HCT116 (cell line): ENCODE results near the gene CASP9. TPM values are rescaled to one million over a fixed set of nuclear protein-coding genes. Genes with fewer than 3 reads are reported as not detected.

Experiments used
- ATAC-seq: fragments of 200-7000 bp; cut with Tn5 transposase; 2 replicates; pipeline ENCODE4 v1.9.1; 2020; ENCODE audit warnings: mild to moderate bottlenecking, moderate library complexity
- BruUV-seq: library from RNA; stranded (reverse); fragments of 400-500 nt; replicated peaks from 2 replicates; lab custom pipeline; 2021; lab: Mats Ljungman, UMichigan
- CTCF ChIA-PET: fragments of 300-600 bp; sonication (Branson Sonifier 250); formaldehyde crosslinking; loops from one replicate; lab custom pipeline; 2021; ENCODE audit warnings: antibody characterized with exemption; lab: Charles Lee
- POLR2A ChIA-PET: fragments of 300-600, 350-600 bp; sonication (Branson Sonifier 250); formaldehyde crosslinking; loops from one replicate; lab custom pipeline; 2021; ENCODE audit warnings: antibody characterized with exemption; lab: Charles Lee
- RAD21 ChIA-PET, 2 experiments: fragments of 300-600 bp; sonication (Branson Sonifier 250); formaldehyde crosslinking; loops; one replicate each; lab custom pipeline; 2023; ENCODE audit warnings: low total read pairs in 2 of 2; ENCODE audit not compliant: uncharacterized antibody in 2 of 2, unreplicated experiment in 2 of 2, low non-redundant PET in 1 of 2; lab: Charles Lee
- DNase-seq: peaks from one replicate; pipeline ENCODE4 v3.0.0-alpha.2; 2010; ENCODE audit warnings: low read depth, low spot score
- H2AFZ ChIP-seq: fragments of 200-600 bp; shearing (Covaris generic), sonication (generic); 2 replicates; pipeline ENCODE4 v1.6.1; 2017; ENCODE audit warnings: low read depth, mixed run types, mixed read lengths, antibody characterized with exemption, low read length; ENCODE audit not compliant: poor library complexity, severe bottlenecking
- H3K27ac ChIP-seq: 2 replicates; pipeline ENCODE4 v1.5.1; 2012; ENCODE audit warnings: low read depth, low read length
- H3K27me3 ChIP-seq: fragments of 200-600 bp; sonication (generic); 2 replicates; pipeline ENCODE4 v1.6.1; 2016; ENCODE audit warnings: mixed run types, low read length, mixed read lengths; ENCODE audit not compliant: insufficient read depth
- H3K36me3 ChIP-seq, 2 experiments: fragments of 200-500 bp in 1 of 2; fragments of 200-600 bp in 1 of 2; sonication (Bioruptor generic) in 1 of 2; sonication (generic) in 1 of 2; 2 replicates each; pipeline versions ENCODE4 v1.5.1 to v1.6.1; 2014 to 2016; ENCODE audit warnings: low read length in 2 of 2, inconsistent platforms in 1 of 2, mixed read lengths in 1 of 2, mixed run types in 1 of 2; ENCODE audit not compliant: insufficient read depth in 2 of 2, control insufficient read depth in 1 of 2
- H3K4me1 ChIP-seq, 2 experiments: fragments of 200-600 bp in 1 of 2; sonication (generic) in 1 of 2; 2 replicates each; pipeline versions ENCODE4 v1.5.1 to v1.6.1; 2012 to 2017; ENCODE audit warnings: low read length in 2 of 2, inconsistent platforms in 1 of 2, mild to moderate bottlenecking in 1 of 2, mixed read lengths in 1 of 2, mixed run types in 1 of 2, moderate library complexity in 1 of 2; ENCODE audit not compliant: insufficient read depth in 2 of 2, control insufficient read depth in 1 of 2
- H3K4me2 ChIP-seq: fragments of 200-600 bp; sonication (generic); 2 replicates; pipeline ENCODE4 v1.6.1; 2017; ENCODE audit warnings: mixed run types, low read length, mixed read lengths
- H3K4me3 ChIP-seq, 2 experiments: fragments of 200-600 bp in 1 of 2; sonication (generic) in 1 of 2; replicated peaks in 1 of 2; 2 replicates each; pipeline ENCODE4 v1.5.1; 2011 to 2016; ENCODE audit warnings: low read length in 2 of 2, control low read depth in 1 of 2, low read depth in 1 of 2, mild to moderate bottlenecking in 1 of 2, mixed read lengths in 1 of 2, mixed run types in 1 of 2
- H3K79me2 ChIP-seq: fragments of 200-600 bp; sonication (generic); 2 replicates; pipeline ENCODE4 v1.6.1; 2017; ENCODE audit warnings: mild to moderate bottlenecking, mixed run types, low read length, moderate library complexity, mixed read lengths; ENCODE audit not compliant: insufficient read depth
- H3K9ac ChIP-seq: fragments of 200-600 bp; sonication (generic); 2 replicates; pipeline ENCODE4 v1.6.1; 2016; ENCODE audit warnings: low read length, mixed read lengths
- H3K9me2 ChIP-seq: fragments of 200-600 bp; sonication (generic), shearing (Covaris generic); 2 replicates; pipeline ENCODE4 v1.6.1; 2017; ENCODE audit warnings: mixed run types, mild to moderate bottlenecking, moderate library complexity; ENCODE audit not compliant: insufficient read depth
- H3K9me3 ChIP-seq, 2 experiments: fragments of 200-500 bp in 1 of 2; fragments of 200-600 bp in 1 of 2; sonication (Bioruptor generic) in 1 of 2; sonication (generic) in 1 of 2; 2 replicates each; pipeline ENCODE4 v1.6.1; 2014 to 2017; ENCODE audit warnings: low read length in 2 of 2, mixed read lengths in 2 of 2, inconsistent platforms in 1 of 2, low read depth in 1 of 2, mild to moderate bottlenecking in 1 of 2, mixed run types in 1 of 2, moderate library complexity in 1 of 2; ENCODE audit not compliant: control insufficient read depth in 1 of 2, insufficient read depth in 1 of 2
- H4K20me1 ChIP-seq: fragments of 200-600 bp; sonication (generic), shearing (Covaris generic); 2 replicates; pipeline ENCODE4 v1.6.1; 2017; ENCODE audit warnings: mixed run types, mild to moderate bottlenecking, moderate library complexity; ENCODE audit not compliant: insufficient read depth
- ATF3 ChIP-seq: IDR thresholded peaks from 2 replicates; pipeline ENCODE4 v1.6.1; 2012
- CTCF ChIP-seq, 3 experiments: fragments of 200-600 bp in 1 of 3; sonication (generic) in 1 of 3; IDR thresholded peaks in 2 of 3; conservative IDR thresholded peaks in 1 of 3; 2 replicates each; pipeline ENCODE4 v1.5.1; 2012 to 2017; ENCODE audit warnings: low read depth in 2 of 3, low read length in 2 of 3, antibody characterized with exemption in 1 of 3, borderline replicate concordance in 1 of 3, control low read depth in 1 of 3, mild to moderate bottlenecking in 1 of 3, mixed read lengths in 1 of 3, mixed run types in 1 of 3, moderate library complexity in 1 of 3; ENCODE audit not compliant: insufficient read depth in 1 of 3
- EGR1 ChIP-seq: IDR thresholded peaks from 2 replicates; pipeline ENCODE4 v1.6.1; 2012; ENCODE audit warnings: low read depth
- ELF1 ChIP-seq: IDR thresholded peaks from 2 replicates; pipeline ENCODE4 v1.6.1; 2012; ENCODE audit warnings: low read depth, borderline replicate concordance
- EZH2phosphoT487 ChIP-seq: fragments of 200-600 bp; IDR thresholded peaks from 2 replicates; pipeline ENCODE4 v1.6.1; 2018; ENCODE audit warnings: antibody characterized with exemption, borderline replicate concordance
- FOSL1 ChIP-seq: IDR thresholded peaks from 2 replicates; pipeline ENCODE4 v1.6.1; 2012; ENCODE audit warnings: low read depth
- JUND ChIP-seq: IDR thresholded peaks from 2 replicates; pipeline ENCODE4 v1.6.1; 2012
- MAX ChIP-seq: IDR thresholded peaks from 2 replicates; pipeline ENCODE4 v1.6.1; 2012
- RAD21 ChIP-seq: IDR thresholded peaks from 2 replicates; pipeline ENCODE4 v1.6.1; 2012; ENCODE audit warnings: low read depth, mild to moderate bottlenecking
- REST ChIP-seq: IDR thresholded peaks from 2 replicates; pipeline ENCODE4 v1.6.1; 2012; ENCODE audit warnings: low read depth
- SP1 ChIP-seq: IDR thresholded peaks from 2 replicates; pipeline ENCODE4 v1.6.1; 2012; ENCODE audit warnings: low read depth
- SRF ChIP-seq: IDR thresholded peaks from 2 replicates; pipeline ENCODE4 v1.6.1; 2012; ENCODE audit warnings: low read depth
- TCF7L2 ChIP-seq: IDR thresholded peaks from 2 replicates; pipeline ENCODE4 v1.7.0; 2011; ENCODE audit warnings: borderline replicate concordance, inconsistent platforms; ENCODE audit not compliant: insufficient read depth, insufficient read length; ENCODE audit errors: extremely low read depth
- YY1 ChIP-seq: IDR thresholded peaks from 2 replicates; pipeline ENCODE4 v1.6.1; 2011; ENCODE audit warnings: low read length, low read depth, moderate library complexity, mild to moderate bottlenecking; ENCODE audit not compliant: insufficient replicate concordance; ENCODE audit errors: extremely low read depth
- ZBTB33 ChIP-seq: IDR thresholded peaks from 2 replicates; pipeline ENCODE4 v1.6.1; 2011; ENCODE audit warnings: mild to moderate bottlenecking, low read length, moderate library complexity; ENCODE audit not compliant: insufficient replicate concordance; ENCODE audit errors: extremely low read depth
- ZFX ChIP-seq: fragments of 450-650 bp; IDR thresholded peaks from 2 replicates; pipeline ENCODE4 v1.6.1; 2017
- ZNF274 ChIP-seq: fragments of 200-500 bp; sonication (Bioruptor generic); IDR thresholded peaks from 2 replicates; pipeline ENCODE4 v1.6.1; 2014; ENCODE audit warnings: mild to moderate bottlenecking, low read depth, low read length, inconsistent platforms
- intact Hi-C: fragments of 100-400 bp; cut with micrococcal nuclease; formaldehyde crosslinking; loops from 2 replicates; pipeline ENCODE4 v1.10.0; 2022
- total RNA-seq: library from RNA; stranded (reverse); gene quantifications from one replicate; pipeline ENCODE4 v1.2.1, GENCODE V29; 2021; ENCODE audit not compliant: unreplicated experiment

Gene CASP9
- total RNA-seq, 1 experiment from 2014 or later, result 10.6 TPM

GRCh38 chr1:15523104-15524020 lies 653 bp downstream of the CASP9 start:
- POLR2A ChIA-PET, result no interaction called here
- Histone ChIP-seq H3K79me2 (peaks cover 14% of the 10 kb centered on the region), H3K4me3 (peak overlapping the region; percentile 75 to 80), H3K4me1 (peaks cover 10 to 31% of the 10 kb centered on the region in 2 experiments), H3K9me3 (no peaks in the 10 kb centered on the region), H4K20me1 (no peaks in the 10 kb centered on the region), H3K36me3 (no peaks in the 10 kb centered on the region), H2AFZ (no peak overlapping the region), H3K27me3 (no peaks in the 10 kb centered on the region), H3K27ac (peak overlapping the region; percentile 40), H3K4me2 (peak overlapping the region; percentile 81), H3K9ac (peak overlapping the region; percentile 79), H3K9me2 (no peaks in the 10 kb centered on the region)
- TF ChIP-seq REST, result no peak
- no peak for TF ChIP-seq SRF
- TF ChIP-seq ZBTB33, result no peak
- TF ChIP-seq SP1, result no peak
- no peak for TF ChIP-seq FOSL1
- TF ChIP-seq TCF7L2, result no peak
- TF ChIP-seq ATF3, result no peak
- no peak for TF ChIP-seq CTCF (IDR thresholded peaks at IDR 0.05 in 2 of 3, conservative IDR thresholded peaks at IDR 0.05 in 1 of 3; ENCODE audit: borderline replicate concordance in 1 of 3, insufficient read depth in 1 of 3, low read depth in 2 of 3, low read length in 2 of 3)
- TF ChIP-seq ZFX, result no peak
- no peak for TF ChIP-seq ELF1
- no peak for TF ChIP-seq MAX
- TF ChIP-seq YY1, result no peak
- TF ChIP-seq JUND, result no peak
- no peak for TF ChIP-seq EZH2phosphoT487
- no peak for TF ChIP-seq RAD21
- TF ChIP-seq ZNF274, result no peak
- TF ChIP-seq EGR1, result no peak
- RAD21 ChIA-PET, result no interaction called here
- CTCF ChIA-PET, result no interaction called here
- BruUV-seq, result TSS peak; percentile 76
- DNase-seq (no peak), ATAC-seq (no peak)
- intact Hi-C loops, result no loop called here
